Upper lobe of left lung (tissue), 4 donors: ENCODE results near the gene ZNF407.

ENCODE experiments used
- CTCF ChIP-seq, 6 experiments: fragments of 450-650 bp in 4 of 6; fragments of 200-600 bp in 2 of 6; sonication (generic) in 2 of 6; IDR thresholded peaks; one replicate each; pipeline ENCODE4 v1.5.1; 2016 to 2019; ENCODE audit warnings: antibody characterized with exemption in 6 of 6
- EP300 ChIP-seq, 4 donors: sonication (generic); formaldehyde crosslinking; IDR thresholded peaks; one replicate each; pipeline ENCODE4 v1.5.1; 2017; ENCODE audit warnings: antibody characterized with exemption in 4 of 4, control low read depth in 2 of 4
- POLR2A ChIP-seq, 4 donors: fragments of 450-650 bp; IDR thresholded peaks; one replicate each; pipeline ENCODE4 v1.5.1; 2016 to 2017; ENCODE audit warnings: antibody characterized with exemption in 4 of 4, mild to moderate bottlenecking in 2 of 4
- POLR2AphosphoS5 ChIP-seq, 2 donors: sonication (generic); formaldehyde crosslinking; IDR thresholded peaks; one replicate each; pipeline ENCODE4 v1.5.1; 2017; ENCODE audit warnings: antibody characterized with exemption in 2 of 2

DNA sequence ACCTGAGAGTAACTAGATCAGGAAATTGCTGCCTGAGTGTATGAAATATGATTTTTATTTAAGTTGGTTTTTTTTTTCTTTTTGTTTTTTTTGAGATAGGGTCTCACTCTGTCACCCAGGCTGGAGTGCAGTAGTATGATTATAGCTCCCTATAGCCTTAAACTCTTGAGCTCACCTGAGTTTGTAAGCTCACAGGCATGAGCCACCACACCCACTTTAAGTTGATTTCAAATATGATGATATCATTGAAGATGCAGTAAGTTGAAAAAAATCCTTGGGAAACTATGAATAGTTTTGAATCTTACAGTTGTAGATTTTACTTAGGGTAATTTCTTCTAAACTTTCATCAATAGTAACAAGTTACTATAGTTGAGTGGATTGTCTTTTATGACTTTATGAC lies 234.7 kb downstream of the ZNF407 start:
- TF ChIP-seq CTCF (IDR thresholded peaks at IDR 0.05) (no peak), EP300 (IDR thresholded peaks at IDR 0.05) (no peak), POLR2A (IDR thresholded peaks at IDR 0.05) (no peak), POLR2AphosphoS5 (IDR thresholded peaks at IDR 0.05) (no peak)
